ENCODE data around the gene SLAIN2.

The SLAIN2 gene

GRCh38 chr4:48370260-48371134 lies 29.2 kb downstream of the SLAIN2 start:
- peak; percentile 24 for DNase-seq (ENCODE audit: low read depth)

- DNase-seq (ENCODE audit: low read depth): no peak
These were observed 30.9 kb downstream of the SLAIN2 start for GRCh38 chr4:48372272-48372671.

DNA sequence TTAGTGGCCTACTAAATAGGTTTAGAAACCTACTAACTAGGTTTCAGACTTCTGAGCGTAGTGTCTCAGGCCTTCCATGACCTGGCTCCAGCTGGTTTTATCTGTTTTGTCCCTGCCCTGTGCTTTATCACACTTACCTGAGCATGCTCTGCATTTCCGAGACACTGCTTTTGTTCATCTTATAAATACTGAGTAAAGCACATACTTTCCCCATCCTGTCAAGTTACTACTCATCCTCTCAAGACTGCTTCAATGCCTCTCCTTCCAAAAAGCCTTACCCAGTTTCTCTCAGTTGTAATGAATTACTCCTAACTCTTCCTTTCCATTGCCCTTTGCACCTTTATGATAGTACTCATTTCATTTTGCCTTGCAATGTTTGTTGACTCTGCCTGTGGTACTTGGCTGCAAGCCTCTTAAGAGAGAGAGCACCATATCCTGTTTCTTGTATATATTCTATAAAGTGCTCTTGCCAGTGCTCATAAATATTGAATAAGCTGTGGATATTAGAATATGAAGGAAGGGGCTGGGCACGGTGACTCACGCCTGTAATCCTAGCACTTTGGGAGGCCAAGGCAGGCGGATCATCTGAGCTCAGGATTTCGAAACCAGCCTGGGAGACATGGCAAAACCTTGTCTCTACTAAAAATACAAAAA lies 34.4 kb downstream of the SLAIN2 start:
- no peak for DNase-seq (ENCODE audit: low read depth)

DNA sequence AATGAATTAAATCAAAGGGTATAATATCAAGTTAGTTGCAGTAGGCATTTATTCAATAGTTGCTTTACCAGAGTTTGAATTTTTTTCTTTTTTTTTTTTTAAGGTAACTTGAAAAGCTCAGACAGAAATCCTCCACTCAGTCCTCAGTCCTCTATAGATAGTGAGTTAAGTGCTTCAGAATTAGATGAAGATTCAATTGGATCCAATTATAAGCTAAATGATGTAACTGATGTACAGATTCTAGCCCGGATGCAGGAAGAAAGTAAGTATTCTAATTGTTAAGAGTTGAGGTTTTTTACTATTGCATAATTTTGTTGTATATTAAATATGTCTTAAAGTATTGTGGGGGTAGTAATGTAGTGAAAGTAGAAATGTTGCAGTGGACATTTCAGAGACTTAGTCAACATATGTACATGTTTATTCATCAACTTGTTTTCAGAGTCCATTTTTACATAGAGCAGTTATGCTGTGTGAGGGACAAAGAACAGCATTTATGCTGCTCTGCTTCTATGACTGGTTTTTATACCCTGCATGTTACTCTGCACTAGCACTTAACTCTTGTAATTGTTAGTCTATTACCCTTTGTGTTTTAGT lies 38.4 kb downstream of the SLAIN2 start:
- DNase-seq (ENCODE audit: low read depth): no peak

DNA sequence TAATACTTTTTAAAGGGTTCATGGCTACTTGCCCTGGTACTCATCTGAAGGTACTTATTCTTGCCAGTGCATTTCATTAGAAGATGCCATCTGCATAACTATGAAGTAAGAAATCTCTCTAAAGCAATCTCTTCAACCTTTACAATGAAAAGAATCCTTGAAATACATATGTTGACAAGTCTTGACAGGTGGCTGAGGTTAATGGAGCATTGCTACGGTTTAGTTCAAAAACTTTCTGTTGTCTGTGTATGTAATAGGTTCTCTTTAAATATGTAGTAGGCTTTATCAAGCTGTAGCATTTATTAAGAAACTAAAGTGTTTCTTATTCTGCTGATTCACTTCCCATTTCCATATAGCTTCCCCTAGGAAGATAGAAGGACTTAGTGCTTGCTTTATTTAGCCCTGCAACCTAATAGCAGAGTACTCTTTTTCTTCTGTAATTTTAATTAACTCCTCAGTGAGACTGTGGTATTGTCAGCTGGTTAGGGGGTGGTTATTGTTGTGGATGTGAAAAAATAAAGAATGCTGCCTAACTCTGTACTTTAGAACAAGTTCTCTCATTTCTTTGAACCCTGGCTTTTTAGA lies 39.3 kb downstream of the SLAIN2 start:
- DNase-seq (ENCODE audit: low read depth): no peak

DNA sequence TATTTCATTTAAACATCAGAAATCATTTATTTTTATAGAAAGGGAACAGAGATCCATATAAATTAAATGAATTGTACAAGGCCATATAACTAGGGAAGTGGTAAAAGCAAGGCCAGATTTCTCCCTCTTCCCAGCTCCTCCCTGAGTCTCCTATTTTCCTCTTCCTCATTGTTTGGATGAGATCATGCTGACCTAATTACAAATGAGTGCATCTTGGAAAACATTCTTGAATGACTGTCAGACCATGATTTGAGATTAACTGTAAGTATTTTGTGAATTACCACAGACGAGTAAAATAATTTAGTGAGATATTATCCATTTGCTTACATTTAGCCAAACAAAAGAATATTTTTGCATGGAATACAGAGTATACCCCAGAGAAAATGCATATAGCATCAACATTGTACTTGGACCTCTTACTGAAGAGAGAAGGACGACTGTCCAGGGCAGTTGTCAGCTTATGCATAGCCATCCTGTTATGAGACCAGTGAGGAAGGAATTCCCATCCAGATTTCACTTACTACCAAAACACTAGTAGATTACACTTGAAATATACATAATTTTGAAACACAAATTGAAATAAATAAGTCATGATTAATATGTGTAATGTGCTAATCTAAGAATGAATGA lies 47.3 kb downstream of the SLAIN2 start:
- no peak for DNase-seq (ENCODE audit: low read depth)

GRCh38 chr4:48396043-48396442 lies 54.7 kb downstream of the SLAIN2 start:
- DNase-seq (ENCODE audit: low read depth): no peak

GRCh38 chr4:48400416-48400815 lies 59.1 kb downstream of the SLAIN2 start:
- no peak for DNase-seq (ENCODE audit: low read depth)

GRCh38 chr4:48403358-48403757 lies 62.0 kb downstream of the SLAIN2 start:
- DNase-seq (ENCODE audit: low read depth): no peak

- no peak for DNase-seq (ENCODE audit: low read depth)
These were observed 62.5 kb downstream of the SLAIN2 start for GRCh38 chr4:48403779-48404178.

GRCh38 chr4:48405924-48406323 lies 64.6 kb downstream of the SLAIN2 start:
- DNase-seq (ENCODE audit: low read depth): no peak

DNA sequence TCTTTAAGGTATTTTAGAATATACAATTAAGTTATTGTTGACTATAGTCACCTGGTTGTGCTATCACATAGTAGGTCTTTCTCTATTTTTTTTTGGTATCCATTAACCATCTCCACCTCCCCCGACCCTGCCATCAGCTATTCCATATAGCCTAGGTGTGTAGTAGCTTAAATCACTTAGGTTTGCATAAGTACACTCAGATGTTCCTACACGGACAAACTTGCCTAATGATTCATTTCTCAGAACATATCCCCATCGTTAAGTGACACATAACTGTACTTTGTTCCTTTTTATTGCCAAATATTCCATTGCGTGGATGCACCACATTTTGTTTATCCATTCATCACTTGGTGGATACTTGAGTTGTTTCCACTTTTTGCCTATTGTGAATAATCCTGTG lies 67.9 kb downstream of the SLAIN2 start:
- DNase-seq (ENCODE audit: low read depth): no peak

- no peak for DNase-seq (ENCODE audit: low read depth)
These were observed 69.5 kb downstream of the SLAIN2 start for GRCh38 chr4:48410812-48411211.

GRCh38 chr4:48420144-48420543 lies 78.8 kb downstream of the SLAIN2 start:
- DNase-seq (ENCODE audit: low read depth): no peak

GRCh38 chr4:48421101-48421500 lies 79.8 kb downstream of the SLAIN2 start:
- no peak for DNase-seq (ENCODE audit: low read depth)

- DNase-seq (ENCODE audit: low read depth): no peak
These were observed 87.6 kb downstream of the SLAIN2 start for GRCh38 chr4:48428926-48429325.

DNA sequence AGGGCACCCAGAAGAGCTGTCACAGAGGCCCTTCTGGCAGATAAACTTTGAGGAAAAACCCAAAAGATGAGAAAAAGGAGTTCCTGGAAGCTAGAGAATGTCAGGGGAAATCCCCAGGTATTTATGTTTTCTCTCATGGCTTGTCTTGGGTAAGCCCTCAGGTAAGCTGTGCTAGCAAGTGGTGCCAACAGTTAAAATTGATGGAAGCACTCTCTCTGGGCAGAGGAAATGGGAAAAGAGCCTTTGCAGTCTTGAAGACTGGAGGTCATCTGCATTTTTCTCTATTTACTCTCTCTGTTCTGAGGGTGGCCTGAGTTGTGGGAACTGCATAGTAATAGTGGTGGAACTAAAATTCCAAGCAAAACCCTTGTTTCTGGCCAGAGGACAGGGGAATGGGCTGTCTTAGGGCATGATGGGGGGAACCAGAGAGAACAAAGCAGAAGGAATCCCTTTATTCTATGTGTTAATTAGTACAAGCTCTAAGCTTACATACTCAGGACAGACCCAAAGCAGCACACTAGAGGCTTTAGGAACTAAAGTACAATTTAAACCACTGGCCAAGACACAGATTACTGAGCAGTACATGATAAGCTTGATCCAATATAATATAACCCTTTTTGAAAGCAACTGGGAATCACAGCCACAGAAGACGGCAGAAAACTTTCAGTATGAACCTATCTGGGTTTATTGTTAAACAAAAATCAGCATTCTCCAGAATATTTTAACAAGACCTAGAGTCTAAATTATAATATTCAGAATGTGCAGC lies 88.6 kb downstream of the SLAIN2 start:
- DNase-seq (ENCODE audit: low read depth): no peak

GRCh38 chr4:48431401-48431800 lies 90.1 kb downstream of the SLAIN2 start:
- DNase-seq (ENCODE audit: low read depth): no peak

DNA sequence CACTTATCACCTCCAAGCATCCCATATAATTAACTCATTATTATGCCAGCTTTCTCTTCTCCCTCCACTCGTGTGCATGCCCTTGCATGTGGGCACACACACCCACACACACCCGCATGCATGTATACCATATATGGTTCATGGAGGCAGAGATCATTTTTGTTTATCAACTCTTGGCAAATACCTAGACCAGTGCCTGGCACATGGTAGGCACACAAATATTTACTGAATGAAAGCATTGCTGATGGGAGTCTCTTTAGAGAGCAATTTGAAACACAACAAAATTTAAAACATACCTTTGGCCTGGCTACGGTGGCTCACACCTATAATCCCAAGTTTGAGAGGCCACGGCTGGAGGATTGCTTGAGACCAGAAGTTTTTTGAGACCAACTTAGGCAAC lies 90.7 kb downstream of the SLAIN2 start:
- DNase-seq (ENCODE audit: low read depth): no peak

- no peak for DNase-seq (ENCODE audit: low read depth)
These were observed 95.0 kb downstream of the SLAIN2 start for GRCh38 chr4:48436318-48436717.

- no peak for DNase-seq (ENCODE audit: low read depth)
These were observed 98.7 kb downstream of the SLAIN2 start for GRCh38 chr4:48439988-48440387.

DNA sequence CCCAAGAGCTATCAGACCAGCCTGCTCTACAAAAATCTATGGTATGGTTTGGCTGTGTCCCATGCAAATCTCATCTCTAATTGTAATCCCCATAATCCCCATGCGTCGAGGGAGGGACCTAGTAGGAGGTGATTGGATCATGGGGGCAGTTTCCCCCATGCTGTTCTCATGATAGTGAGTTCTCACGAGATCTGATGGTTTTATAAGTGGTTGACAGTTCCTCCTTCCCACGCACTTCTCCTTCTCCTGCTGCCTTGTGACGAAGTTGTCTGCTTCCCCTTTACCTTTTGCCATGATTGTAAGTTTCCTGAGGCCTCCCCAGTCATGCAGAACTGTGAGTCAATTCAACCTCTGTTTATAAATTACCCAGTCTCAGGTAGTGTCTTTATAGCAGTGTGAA lies 99.6 kb downstream of the SLAIN2 start:
- DNase-seq (ENCODE audit: low read depth): peak; percentile 7

All from CMK (cell line).